Stimulated activated CD4-positive, alpha-beta T cell treated with anti-CD3 and anti-CD28 coated beads, Interleukin-15, amount 100 ng/mL, for 1 hour (primary cell): ENCODE measurements around the gene SEMG2.
A peak's percentile ranks its signal among the peaks of the same experiment; 100 is the strongest.

Source experiments
- DNase-seq, 2 donors: peaks; one replicate each; pipeline ENCODE4 v3.0.0-alpha.2; 2020; ENCODE audit warnings: low read depth in 1 of 2, low spot score in 1 of 2

Gene SEMG2

DNA sequence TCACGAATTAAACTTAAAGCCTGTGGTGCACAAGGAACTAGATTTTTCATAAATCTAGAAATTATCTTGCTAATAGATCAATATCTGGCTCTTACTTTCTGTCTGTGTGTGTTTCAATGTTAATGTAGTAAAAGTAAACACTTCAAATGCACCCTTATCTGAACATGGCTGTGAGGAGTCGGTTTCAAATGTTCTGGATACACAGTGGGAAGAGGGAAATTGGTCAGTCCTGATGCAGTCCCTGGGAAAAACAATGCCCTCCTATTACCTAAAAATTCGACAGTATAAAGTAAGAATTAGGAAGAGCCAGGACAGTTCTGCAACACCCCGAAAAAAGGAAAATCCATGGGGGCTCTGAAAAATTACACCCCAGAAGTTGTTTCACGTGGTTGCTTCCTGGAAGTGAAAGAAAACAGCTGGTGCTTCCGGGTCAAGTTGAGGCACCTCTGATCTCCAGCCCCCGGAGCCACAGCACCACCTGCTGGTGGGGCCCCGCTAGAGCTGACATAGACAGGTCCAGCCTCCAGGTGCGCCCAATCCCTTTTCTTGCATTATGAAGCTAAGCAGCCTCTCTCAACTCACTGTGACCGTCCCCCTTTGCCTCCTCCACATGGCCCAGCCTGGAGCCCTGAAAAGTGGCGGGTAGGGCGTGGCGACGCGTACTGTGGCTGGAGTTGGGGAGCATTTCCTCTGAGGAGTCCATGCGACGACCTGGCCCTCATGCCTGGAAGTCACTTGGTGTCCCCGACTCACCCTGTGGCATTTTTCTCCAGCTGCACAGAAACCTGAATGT, 8.3 kb downstream of the SEMG2 start:
- peak in 1 of 2 donors; percentile 34 for DNase-seq

DNA sequence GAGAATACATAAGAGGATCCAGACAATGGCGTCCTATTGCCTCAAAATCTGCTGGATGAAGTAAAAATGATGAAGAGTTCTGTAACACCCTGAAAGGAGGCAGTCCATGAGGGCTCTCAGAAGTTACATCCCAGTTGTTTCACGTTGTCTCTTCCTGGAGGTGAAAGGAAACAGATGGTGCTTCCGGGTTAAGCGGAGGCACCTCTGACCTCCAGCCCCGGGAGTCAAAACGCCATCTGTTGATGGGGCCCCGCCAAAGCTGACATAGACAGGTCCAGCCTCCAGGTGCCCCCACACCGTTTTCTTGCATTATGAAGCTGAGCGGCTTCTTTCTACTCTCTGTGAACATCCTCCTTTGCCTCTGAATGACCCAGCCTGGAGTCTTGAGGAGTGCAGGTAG, 9.5 kb downstream of the SEMG2 start:
- no peak for DNase-seq

DNA sequence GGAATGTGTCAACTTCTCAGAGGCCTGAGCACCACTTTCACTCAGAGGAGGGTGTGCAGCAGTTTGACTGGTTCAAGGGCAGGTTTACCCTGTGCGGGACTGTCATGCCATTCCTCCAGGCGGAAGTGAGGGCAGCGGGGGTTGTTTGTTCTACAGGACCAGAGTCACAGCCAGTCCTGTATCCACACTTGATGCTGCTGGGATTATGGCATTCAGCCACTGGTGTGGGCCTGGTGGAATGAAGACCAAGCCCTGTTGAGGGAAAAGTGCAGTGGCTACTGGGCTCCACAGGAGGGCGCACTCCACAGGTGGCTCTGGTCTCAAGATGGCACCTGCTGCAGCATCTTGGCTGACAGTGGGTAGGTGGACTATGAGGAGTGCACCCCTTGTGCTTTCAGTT, 14.8 kb downstream of the SEMG2 start:
- no peak for DNase-seq

DNA sequence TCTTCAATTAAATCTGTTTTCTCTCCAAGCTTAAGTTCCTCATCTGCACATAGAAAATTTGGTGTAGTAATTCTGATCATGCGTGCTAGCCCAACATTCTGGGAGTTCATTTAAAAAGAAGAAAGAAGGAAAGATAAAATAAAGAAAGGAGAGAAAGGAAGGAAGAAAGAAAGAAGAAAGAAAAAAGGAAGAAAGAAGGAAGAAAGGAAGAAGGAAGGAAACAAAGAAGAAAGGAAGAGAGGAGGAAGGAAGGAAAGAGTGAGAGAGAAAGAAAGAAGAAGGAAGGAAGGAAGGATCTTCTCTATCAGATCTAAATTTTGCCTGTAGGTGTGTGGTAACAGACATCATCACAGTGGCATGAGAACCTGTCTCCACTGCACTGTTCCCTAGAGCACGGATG, 17.0 kb downstream of the SEMG2 start:
- no peak for DNase-seq

DNA sequence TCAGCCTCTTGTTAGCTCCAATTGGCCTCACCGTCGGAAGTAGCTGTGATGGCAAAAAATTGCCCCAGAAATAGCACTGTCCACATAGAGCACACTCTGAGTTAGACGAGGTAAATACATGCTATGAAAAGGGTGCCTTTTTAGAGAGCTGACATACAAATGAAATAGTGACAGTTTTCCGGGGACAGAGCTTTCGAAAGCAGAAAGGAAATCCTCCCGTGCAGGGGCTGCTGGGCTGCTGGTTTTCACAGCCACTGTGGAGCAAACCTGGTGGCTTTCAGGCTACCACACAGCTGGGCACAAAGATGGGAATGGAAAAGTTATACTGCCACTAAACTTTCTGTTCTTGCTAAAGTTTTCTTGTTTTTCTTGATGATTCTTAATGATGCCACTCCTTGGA, 24.9 kb downstream of the SEMG2 start:
- no peak for DNase-seq

DNA sequence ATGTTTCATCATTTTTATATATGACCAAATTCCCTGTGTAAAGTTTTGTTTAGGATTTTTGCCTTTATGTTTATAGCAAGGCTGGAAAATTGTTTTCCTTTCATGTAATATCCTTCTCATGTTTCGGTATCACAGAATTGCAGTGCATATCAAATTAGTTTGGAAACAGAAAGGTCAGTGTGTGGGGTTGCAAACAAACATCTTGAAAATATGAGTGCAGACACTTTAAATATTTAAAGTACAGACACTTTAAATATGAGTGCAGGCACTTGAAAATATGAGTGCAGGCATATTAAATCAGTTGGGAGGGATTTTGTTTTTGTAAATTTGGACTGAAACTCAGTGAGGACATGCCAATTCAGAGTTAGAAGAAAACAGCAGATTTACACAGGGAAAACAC, 26.7 kb downstream of the SEMG2 start:
- DNase-seq, result no peak

DNA sequence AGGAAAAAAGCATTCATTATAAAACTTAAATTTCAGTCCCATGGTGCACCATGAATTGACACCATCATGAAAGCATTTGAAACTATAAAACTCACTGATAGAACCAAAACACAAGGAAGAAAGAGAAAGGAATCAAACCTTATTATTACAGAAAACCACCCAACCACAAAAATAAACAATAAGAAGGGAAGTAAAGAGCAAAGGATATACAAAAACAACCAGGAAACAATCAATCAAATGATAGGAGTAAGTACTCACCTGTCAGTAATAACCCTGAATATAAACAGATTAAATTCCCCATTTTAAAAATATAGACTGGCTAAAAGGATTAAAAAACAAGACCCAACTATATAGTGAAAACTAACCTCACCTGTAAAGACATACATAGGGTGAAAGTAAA, 27.4 kb downstream of the SEMG2 start:
- no peak for DNase-seq

DNA sequence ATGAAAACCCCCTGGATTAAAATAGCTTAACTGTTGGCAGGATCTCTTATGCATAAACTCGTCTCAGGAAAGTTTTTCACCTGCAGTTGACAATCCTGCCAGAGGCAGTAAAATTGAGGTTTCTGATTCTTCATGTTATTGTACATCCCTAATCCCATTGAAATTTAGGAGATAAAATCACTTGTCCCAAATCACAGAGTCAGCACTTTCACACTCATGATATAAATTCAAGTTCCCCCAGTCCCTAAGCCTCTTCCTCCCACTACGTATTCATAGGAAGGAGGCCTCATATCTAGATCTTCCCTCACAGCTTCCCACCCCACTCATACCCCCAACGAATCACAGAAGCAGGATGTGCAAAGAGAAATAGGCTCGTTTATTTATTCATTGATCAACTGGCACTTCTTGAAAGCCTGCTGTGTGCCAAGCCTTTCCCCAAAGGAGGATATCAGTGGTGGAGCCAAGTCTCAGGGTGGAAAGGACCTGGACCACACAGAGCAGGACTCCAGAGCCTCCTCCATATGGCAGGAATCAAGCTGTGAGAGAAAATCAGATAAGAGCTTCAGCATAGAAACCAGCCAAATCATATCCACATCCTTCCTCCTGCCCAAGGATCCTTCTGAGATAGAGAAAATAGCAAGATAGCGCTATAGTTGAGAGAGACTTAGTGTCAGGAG, 30.8 kb downstream of the SEMG2 start:
- no peak for DNase-seq

DNA sequence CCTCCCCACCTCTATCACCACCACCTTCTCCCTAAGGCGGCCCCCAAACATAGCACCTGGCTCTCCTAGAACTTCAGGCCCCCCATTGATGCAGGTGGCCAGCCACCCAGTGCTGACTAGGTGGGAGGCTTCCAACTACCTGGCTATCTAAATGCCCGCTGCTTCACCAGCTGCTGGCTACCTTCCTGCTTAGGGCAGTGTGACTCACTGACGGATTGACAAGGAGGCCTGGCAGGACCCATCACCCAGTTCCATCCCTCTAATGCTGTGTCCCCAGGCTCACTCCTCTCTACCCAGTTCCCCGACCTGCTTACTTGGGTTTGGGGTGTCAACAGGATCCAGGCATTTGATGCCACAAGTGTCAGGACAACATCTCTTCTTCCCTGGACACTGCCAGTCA, 32.1 kb downstream of the SEMG2 start:
- no peak for DNase-seq

DNA sequence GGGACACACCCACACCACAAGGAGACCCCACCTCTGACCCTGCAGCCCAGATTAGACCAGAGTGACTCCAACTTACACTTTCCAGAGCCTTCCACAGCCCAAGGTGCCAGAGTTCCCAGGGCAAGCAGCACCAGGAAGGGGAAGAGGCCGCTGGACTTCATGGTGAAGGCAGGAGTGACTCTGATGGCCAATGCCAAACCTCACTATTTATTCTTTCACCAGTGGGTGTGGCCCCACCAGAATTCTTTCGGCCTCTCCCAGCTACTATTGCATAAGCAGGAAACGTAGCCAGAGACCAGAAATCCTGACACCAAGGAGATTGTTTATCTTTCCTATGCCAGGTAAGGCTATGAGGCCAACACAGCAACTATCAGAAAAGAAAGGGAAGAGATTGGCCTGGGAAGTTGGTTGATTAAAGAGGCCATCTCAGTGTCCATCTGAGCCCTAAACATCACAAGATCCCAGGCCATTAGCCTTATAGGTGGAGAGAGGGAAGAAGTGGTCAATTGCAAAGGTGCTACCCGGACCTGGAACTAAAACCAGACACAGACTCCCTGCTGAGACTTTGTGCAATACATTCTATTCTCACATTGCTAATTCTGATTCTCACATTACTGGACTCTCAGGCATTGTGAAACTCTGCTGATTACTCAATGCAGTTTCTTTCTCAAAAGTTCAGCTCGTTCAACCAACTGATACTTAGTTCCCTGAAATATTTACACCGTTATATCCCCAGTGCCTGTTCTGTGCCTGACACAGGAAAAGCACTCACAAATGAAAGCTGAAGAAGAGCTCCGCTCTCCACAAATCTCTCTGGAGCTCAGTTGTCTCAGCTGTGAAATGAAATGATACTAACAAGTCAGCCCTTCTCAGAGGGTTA, 33.5 kb downstream of the SEMG2 start, which contains the start of gene SLPI:
Gene SLPI (minus strand): TSS at position 182 of the 880 bp plus-strand sequence. CDS start 21 bp downstream, at position 161.
- DNase-seq, result no peak

DNA sequence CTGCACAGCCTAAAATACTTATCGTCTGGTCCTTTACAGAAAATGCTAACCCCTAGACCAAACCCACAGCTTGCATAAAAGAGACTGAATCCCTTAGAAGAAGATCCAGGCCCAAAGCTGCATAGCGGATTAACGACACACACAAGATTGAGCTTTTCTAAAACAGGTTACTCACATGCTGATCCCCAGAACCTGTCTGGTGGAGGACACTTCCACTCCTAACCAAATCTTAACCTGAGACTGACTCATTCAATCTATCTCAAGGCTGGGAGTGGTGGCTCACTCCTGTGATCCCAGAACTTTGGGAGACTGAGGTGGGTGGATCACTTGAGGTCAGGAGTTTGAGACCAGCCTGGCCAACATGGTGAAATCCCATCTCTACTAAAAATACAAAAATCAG, 36.0 kb downstream of the SEMG2 start:
- no peak for DNase-seq

DNA sequence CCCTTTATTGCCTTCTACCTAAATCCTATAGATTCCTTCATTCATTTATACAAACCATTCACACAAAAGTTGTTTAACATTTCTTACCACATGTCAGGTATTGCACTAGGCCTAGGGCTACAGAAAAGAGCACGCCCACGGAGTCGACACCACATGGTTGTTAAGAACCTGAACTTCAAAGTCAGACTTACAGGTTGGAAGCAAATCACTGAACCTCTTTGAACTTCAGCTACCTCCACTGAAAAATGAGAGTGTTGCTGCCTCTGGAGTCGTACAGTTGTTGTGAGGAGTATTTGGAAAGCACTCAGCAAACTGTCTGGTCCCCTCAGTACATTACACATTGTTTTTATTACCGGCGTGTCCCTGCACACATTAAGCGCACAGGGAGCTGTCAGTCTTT, 36.5 kb downstream of the SEMG2 start:
- DNase-seq, result no peak

DNA sequence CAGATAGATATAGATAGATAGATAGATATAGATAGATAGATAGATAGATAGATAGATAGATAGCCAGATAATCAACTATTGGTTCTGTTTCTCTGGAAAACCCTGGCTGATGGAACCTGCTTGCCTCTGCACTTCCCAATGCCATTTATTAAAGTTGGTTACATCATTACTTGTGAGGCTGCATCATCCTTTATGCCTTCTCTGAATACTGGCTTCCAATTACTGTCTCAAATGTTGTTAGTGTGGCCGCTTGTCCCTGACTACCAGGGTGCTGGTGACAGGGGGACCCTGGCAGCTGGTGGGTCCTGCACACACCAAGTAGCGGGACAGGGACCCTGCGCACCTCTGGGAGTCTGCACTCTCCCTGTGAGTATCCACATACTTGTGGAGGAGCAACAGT, 37.1 kb downstream of the SEMG2 start:
- no peak for DNase-seq

DNA sequence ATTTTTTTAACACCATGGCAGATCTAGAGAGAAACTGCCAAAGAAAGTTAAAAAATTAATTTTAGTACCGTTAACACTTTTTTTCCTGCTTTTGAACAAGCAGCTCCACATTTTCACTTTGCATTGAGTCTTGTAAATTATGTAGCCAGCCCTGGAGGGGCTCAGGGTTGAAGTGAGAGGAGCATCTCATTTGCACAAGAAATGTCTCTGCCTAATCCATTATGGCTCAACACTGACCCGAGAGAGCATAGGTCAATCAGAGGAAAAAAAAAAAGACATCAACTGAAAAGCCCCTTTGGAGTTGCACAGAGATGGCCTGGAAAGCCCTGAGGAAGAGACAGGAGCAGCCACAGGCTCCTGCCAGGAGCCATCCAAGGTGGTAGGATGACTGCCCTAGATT, 37.5 kb downstream of the SEMG2 start:
- no peak for DNase-seq

DNA sequence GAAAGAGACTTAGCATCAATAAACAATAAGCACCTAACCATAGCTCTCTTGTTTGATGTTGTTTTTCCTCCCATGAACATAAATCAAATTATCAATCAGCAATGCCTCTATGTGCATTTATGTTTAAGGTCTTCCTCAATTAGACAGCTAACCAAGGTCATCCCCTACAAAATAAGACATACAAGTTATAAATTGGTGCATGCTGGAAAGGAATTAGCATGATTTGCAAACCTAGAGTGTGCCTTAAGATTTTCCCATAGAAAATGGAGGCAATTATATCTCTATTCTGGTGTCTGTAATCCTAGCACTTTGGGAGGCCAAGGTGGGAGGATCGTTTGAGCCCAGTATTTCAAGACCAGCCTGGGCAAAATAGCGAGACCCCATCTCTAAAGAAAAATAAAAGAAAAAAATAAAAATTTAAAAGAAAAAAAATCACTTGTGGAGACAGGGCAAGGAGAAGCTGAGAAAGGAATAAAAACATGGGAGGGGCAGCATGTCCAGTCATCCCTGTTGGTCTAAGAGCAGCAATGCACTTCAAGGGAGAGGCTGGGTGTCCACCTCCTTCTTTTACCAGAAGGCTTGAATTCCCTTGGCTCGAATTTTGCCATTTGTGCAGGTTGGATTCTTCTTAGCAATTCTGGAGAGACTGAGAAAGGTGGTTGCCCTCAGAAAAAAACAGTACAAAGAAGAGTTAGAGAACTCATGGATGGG, 42.5 kb downstream of the SEMG2 start:
- no peak for DNase-seq

DNA sequence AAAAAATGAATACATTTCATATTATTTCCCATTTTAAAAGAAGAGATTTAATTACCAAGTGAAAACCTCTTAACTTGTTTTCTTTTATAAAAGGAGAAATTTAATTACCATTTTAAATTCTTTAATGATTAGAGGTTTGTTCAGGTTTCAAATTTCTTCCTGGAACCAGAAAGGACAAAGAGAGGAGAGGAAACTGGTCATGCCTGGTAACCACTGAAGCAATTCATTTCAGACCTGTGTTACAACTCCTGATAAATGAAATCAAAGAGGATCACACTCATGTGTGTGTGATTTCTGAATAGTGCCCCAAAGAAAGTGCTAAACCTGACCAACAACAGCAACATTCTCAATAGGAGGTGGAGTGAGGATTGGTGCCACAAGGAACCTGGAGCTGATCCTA, 45.8 kb downstream of the SEMG2 start:
- no peak for DNase-seq

DNA sequence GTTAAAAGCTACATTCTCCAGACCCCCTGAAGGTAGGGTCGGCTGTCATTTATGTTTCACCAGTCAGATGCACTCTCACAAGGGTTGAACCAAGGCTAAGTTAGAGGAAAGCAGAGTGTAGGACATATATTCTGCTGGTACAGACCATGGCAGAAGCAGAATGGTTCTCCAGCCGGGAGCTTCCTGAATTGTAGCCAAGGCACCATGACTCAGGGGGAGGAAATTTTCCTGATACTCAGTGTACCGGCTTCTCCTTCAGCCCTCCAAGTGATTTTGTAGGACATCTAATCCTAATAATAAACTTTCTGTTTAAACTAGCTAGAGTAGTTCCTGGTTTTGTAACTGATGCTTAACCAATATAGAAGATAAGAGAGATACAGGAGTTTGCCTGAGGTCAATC, 47.4 kb downstream of the SEMG2 start:
- DNase-seq, result no peak

DNA sequence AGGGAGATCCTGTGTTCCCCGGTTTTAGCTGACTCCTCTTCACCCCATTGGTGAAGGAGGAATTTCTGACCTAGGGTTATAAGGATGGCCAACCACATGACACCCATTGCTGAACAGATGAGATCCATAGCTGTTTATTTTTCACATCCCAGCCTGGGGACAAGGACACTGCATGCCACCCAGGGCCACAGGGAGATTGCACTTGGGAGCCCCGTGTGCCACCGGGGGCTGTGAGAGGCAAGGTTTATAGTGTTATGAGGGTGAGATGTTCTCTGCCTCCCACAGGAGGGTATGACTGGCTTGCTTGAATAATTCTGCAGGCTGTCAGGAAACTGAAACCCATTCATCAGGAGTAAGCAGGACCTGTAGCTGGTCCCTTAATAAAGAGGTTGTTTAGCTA, 47.9 kb downstream of the SEMG2 start:
- no peak for DNase-seq

DNA sequence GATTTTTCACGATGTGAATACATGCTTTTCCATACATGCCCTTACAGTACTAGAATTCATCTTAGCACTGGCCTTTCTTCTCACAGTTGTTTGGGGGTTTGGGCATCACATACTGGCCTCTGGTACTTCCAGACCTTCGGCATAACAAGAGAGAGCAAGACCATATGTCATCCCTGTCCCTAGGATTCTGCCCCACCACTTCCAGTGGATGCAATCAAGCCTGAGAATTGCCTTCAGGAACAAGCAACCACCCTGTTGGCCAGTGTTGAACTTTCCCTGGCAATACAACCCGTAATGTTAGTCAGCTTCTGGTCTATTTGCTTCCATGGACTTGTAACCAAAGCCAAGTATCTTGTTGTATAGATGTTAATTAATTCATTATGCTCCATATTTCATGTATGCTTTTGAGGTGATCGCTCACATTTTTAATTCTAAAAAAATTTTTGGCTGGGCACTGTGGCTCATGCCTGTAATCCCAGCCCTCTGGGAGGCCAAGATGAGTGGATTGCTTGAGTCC, 48.6 kb downstream of the SEMG2 start:
- no peak for DNase-seq
